Measurements from ENCODE around the gene CEBPE.
A peak's percentile ranks its signal among the peaks of the same experiment; 100 is the strongest.
"Not testable (repeated sequence)": the region's sequence is repeated elsewhere in the genome, so short reads cannot be mapped to it uniquely, and the experiment has no call there.

The CEBPE gene

GRCh38 chr14:23120541-23121251 lies 1.6 kb upstream of the CEBPE start:
- DNase-seq = peak; percentile 67

- peak; percentile 24 for DNase-seq
Observed at GRCh38 chr14:23119363-23120327, 590 bp upstream of the CEBPE start.

- DNase-seq = no peak
Observed at GRCh38 chr14:23117371-23118020, 1.6 kb downstream of the CEBPE start.

GRCh38 chr14:23115918-23116317 lies 3.1 kb downstream of the CEBPE start:
- DNase-seq = no peak

- no peak for DNase-seq
Observed at GRCh38 chr14:23115039-23115731, 3.9 kb downstream of the CEBPE start.

- no peak for DNase-seq
Observed at GRCh38 chr14:23114669-23115038, 4.4 kb downstream of the CEBPE start.

- DNase-seq = no peak
Observed at GRCh38 chr14:23114120-23114458, 5.0 kb downstream of the CEBPE start.

- DNase-seq = no peak
Observed at GRCh38 chr14:23113431-23114119, 5.5 kb downstream of the CEBPE start.

GRCh38 chr14:23112359-23113178 lies 6.5 kb downstream of the CEBPE start:
- no peak for DNase-seq

- no peak for DNase-seq
Observed at GRCh38 chr14:23110579-23111365, 8.3 kb downstream of the CEBPE start.

GRCh38 chr14:23109769-23110168 lies 9.3 kb downstream of the CEBPE start:
- no peak for DNase-seq

- DNase-seq = not testable (repeated sequence)
Observed at GRCh38 chr14:23108169-23108568, 10.9 kb downstream of the CEBPE start.

- DNase-seq = not testable (repeated sequence)
Observed at GRCh38 chr14:23107620-23108019, 11.4 kb downstream of the CEBPE start.

GRCh38 chr14:23106747-23107045 lies 12.4 kb downstream of the CEBPE start:
- DNase-seq = no peak

- no peak for DNase-seq
Observed at GRCh38 chr14:23105348-23105824, 13.7 kb downstream of the CEBPE start.

- DNase-seq = no peak
Observed at GRCh38 chr14:23104591-23105347, 14.3 kb downstream of the CEBPE start, which contains the start of gene CIROP. Gene CIROP (minus strand): TSS chr14:23104989. CDS start chr14:23104920, 69 bp downstream.

GRCh38 chr14:23104070-23104590 lies 14.9 kb downstream of the CEBPE start:
- DNase-seq = no peak

GRCh38 chr14:23103581-23103980 lies 15.5 kb downstream of the CEBPE start:
- DNase-seq = no peak

- DNase-seq = no peak
Observed at GRCh38 chr14:23102801-23103200, 16.3 kb downstream of the CEBPE start.
